NCI-H446 (cell line): Measurements from ENCODE around the gene RSBN1.
A peak's percentile ranks its signal among the peaks of the same experiment; 100 is the strongest.
"Not testable (repeated sequence)": the region's sequence is repeated elsewhere in the genome, so short reads cannot be mapped to it uniquely, and the experiment has no call there.

Experiments used
- DNase-seq, 2 experiments: peaks; one replicate each; lab custom pipeline; 2025; lab: John Stamatoyannopoulos, UW

RSBN1 gene

DNA sequence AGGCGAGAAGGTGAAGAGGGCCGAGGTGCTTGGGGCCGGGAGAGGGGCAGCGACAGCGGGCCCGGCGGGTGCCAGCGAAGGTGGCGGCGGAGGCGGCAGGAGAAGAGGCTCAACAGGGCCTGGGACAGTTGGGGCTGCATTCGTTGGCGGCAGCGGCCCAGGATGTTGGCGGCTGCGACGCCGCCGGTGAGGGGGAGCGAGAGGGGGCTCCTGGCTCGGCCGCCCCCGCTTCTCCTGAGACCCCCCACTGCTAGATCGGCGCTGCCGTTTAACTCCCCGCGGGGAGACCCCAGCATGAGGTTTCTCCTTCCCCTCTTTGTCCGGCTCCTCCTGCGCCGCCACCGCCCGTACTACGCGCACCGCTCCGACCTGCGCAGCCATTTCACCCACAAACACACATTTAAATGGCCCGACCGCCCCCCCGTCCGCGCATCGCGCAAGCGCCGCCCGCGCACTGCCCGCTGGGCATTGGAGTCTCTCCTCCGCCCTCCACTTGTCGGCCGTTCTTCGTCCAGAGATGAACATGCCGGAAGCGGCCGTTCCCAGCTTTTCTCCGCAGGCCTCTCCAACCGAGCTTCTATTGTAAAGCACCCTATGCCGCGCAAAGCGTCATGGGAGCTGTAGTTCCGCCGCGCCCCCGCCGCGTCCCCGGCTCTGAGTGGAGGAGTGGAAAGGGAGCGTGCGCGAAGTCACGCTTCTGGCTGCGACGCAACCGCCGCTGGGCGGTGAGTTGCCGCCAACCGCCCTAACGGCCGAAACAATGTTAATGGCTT is at the start of gene RSBN1:
RSBN1 (minus strand) TSS at position 589 of the 773 bp plus-strand sequence; CDS start at position 525, 64 bp downstream.
- DNase-seq, result peak; percentile 99 to 100

DNA sequence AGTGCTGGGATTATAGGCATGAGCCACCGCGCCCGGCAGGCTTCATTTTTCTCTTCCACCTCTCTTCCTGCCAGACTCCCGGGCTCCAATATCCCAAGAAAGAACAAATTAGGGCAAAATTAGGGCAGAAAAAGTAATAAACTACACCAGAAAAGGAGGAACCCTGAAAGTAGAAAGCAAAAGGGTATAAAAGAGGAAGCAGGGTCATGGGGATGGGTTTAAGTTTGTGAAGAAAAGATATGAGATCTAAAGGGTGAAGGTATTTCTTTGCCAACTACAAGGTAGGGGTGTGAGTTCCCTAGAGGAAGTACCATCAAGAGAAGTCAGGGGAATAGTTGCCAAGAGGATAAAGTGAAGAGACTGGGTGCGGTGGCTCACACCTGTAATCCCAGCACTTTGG is 49.4 kb upstream of the RSBN1 start:
- no peak for DNase-seq

DNA sequence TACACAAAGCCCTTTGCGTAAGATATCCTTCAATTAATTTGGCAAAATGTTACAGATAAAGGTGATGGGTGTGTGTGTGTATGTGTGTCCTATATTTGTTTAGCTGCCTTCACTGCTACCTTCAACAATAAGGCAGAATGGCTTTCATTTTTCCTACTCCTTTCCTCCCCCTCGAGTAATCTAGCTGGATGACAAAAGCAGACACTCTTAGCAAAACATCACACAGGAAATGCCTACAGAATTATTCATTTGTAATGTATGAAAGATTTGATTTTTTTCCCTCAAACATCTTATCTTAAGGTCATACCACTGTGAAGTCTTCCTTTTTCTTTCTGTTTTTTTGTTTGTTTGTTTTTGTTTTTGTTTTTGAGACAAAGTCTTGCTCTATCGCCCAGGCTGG is 48.6 kb upstream of the RSBN1 start:
- DNase-seq, result no peak

DNA sequence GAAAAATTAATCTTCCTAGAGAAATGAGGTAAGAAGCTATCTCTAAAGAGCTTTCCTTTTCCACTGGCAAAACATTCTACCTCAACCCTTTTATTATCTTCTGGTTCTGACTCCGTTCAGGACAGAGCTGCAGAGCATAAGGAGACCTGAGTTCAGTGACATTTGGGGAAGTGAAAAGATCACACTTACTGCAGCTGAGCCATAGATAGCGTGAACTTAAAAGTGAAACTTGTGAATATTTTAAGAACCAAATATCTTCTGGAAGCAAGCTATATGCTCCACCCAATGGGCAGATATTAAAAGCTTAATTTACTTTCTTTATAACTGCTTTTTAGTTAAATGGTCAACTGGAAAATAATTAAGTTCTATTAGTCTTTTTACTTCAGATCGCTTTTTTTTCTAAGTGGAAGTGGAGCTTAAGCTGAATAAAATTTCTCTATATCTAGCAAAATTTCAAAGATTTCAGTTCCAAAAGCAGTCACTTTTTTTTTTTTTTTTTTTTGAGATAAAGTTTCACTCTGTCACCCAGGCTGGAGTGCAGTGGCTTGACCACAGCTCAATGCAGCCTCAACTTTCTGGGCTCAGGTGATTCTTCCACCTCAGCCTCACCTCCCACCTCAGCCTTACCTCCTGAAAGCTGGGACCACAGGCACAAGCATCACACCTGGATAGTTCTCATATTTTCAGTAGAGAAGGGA is 47.4 kb upstream of the RSBN1 start:
- DNase-seq, result no peak

DNA sequence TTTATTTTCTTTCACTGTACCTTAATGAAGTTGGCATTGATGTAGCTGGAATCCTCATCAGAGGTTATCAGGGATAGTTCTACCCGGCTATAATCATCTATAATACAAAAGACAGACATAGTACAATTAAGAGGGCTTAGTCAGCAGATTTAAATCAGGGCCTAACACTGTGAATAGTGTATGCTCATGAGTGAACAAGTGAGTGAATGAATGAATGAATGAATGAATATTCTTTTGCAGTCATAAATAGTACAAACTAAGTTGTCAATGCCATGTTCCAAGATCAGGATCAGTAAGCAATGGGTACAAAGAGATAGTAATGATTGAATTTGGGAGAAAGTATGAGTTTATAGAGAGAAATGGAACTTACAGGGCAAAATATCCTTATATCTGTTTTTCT is 46.7 kb upstream of the RSBN1 start:
- DNase-seq, result no peak

DNA sequence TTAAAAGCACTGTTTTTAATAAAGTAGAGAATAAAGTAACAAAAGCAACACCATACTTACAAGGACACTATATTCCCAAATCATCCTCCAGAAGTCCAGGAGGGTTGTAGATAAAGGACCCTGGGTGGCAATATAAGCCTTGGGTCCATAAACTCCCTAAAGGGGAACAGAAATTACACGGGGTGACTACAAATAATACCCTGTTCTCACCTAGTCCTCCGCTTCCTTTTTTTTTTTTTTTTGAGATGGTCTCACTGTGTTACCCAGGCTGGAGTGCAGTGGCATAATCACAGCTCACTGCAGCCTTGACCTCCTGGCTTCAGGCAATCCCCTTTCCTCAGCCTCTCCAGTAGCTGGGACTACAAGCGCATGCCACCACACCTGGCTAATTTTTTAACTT is 46.1 kb upstream of the RSBN1 start:
- DNase-seq, result no peak

DNA sequence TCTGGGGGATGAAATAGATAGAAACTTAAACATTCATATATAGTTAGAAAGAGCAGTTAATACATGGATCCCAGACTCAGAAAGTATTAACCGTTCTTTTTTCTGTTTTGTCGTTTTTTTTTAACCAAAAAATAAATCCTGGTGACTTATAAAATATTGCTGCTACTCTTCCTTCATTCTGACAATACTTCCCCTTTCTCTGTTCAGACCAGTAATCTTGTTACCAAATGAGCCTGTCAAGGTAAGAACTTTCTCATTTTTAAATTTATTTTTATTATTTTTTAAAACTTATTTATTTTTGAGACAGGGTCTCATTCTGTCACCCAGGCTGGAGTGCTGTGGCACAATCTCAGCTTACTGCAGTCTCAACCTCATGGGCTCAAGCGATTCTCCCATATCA is 45.5 kb upstream of the RSBN1 start:
- no peak for DNase-seq

DNA sequence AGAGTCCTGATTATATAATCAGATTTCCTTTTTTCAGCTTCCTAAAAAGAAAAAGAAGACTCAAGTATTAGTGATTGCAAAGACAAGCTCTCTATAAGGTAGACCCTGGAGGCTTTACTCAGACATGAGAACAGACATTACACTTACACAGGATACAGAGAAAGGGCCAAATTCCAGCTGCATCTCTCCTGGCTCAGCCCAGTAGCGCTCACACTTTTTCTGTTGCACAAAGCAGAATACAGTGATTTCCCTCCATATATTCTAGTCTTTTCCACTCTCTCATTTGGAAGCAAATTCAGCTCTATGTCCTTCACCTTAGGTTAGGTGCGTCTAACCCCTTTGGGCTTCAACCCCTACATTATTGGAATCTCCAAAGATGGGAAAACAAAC is 44.1 kb upstream of the RSBN1 start:
- no peak for DNase-seq

DNA sequence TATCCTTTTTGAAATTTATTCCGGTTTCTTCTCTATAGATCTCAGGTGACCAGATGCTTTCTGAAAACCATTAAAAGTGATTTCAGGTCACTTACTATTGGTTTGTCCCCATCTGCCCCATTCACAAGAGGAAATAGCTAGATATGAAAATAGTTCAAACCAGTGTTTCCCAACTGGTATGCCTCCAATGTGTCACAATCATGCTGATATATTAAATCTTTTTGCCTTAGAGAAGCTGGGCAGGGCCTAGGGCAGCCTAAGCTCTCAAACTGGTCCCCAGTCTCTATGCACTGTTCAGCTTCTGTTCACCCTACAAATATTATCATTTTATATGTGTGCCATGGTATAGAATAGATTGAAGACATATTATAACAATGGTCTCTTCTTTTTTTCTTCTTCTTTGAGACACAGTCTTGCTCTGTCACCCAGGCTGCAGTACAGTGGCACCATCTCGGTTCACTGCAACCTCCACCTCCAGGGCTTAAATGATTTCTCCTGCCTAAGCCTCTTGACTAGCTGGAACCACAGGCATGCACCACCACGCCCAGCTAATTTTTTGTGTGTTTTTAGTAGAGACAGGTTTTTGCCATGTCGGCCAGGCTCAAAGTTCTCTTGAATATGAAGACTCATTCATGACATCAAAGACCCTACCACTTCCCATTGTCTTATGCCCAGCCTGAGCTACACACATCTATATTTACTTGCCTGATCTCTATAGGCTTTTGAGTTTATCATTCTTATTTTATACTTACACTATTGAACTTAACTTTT is 43.5 kb upstream of the RSBN1 start:
- DNase-seq, result no peak

DNA sequence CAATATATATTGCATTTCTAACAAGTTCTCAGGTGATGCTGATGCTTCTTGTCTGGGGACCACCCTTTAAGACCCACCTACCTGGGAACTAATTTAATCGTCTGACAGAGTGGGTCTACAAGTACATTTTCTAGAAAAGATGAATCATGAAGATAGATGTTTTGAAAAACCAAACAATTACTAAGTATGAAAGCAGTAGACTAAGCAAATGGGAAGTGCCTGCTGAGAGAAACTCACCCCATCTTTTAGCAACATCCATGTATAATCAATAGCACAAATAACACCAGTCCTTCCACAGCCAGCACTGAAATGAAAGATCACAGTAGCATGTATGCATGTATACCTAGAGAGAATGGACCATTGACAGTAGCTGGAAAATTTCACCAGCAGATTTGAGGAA is 42.0 kb upstream of the RSBN1 start:
- no peak for DNase-seq

DNA sequence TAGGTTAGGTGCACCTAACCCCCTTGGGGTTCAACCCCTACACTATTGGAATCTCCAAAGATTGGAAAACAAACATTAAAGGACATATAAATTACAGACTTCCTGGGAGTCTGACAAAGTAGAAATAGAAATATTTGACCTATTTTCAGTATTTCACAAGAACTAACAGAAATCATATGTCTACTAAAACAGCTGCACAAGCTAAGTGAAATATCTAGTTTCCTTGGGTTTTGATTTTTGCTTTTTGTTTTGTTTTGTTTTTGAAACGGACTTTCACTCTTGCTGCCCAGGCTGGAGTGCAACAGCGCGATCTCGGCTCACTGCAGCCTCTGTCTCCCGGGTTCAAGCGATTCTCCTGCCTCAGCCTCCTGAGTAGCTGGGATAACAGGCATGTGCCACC is 40.4 kb upstream of the RSBN1 start:
- not testable (repeated sequence) for DNase-seq

DNA sequence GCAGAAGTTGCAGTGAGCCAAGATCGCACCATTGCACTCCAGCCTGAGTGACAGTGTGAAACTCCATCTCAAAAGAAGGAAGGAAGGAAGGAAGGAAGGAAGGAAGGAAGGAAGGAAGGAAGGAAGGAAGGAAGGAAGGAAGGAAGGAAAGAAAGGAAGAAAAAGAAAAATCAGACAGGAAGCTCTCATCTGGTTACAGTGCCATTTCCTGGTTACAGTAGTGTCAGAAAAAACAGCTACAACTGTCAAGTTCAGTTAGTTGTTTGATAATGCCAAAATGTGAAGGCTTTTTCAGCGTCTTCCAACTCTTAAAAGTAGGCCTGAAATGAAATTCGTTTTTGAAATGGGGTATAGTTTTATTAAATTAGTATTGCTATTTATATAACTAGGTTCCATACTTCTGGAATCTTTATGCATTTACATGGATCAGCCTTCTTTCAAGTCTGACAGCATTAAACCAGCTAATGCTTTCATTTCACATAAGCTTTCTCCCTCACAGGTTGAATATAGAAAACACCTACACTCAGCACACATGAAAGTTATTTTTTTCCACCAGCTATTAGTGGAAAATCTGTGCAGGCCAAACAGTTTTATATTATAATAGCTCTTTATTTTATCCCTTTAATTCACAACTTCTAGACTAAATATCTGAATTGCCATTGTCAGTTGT is 38.0 kb upstream of the RSBN1 start:
- DNase-seq, result no peak

DNA sequence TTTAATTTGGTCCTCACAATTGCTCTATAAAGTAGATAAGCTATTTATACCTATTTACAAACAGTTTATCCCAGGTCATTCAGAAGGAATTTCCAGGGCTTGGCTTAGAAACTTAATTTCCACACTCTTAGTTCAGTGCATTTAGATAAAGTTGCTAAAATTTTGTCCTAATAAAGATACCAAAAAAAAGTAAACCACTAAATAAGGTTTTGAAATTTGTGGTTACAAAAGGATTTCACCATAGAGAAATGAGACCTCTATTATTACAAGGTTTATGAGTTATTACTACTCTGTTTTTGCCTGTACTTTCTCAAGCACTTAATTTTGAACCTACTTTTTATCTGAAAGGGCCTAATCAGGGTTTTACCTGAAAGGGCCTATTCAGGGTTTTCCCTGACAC is 36.8 kb upstream of the RSBN1 start:
- DNase-seq, result no peak

DNA sequence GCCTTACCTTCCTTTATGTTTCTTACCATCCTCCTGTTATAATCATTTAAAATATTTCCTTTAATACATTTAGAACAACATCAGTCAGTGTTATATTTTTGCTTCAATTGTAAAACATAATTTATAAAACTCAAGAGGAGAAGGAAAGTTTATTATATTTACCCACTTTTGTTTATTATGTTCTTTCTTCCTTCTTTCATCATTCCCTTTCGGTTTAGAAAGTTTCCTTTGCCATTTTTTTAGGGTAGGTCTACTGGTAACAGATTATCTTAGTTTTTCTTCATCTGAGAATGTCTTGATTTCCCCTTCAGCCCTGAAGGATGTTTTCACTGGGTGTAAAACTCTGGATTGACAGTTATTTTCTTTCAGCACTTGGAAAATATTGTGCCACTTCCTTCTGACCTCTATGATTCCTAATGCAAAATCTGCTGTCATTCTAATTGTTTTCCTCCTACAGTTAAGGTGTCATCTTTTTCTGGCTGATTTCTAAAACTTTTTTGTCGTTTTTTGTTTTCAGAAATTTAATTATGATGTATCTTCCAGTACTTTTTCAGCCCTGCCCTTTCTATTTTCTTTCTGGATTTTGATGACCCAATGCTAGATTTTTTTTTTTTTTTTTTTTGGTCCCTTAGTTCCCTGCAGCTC is 34.2 kb upstream of the RSBN1 start:
- DNase-seq, result no peak

DNA sequence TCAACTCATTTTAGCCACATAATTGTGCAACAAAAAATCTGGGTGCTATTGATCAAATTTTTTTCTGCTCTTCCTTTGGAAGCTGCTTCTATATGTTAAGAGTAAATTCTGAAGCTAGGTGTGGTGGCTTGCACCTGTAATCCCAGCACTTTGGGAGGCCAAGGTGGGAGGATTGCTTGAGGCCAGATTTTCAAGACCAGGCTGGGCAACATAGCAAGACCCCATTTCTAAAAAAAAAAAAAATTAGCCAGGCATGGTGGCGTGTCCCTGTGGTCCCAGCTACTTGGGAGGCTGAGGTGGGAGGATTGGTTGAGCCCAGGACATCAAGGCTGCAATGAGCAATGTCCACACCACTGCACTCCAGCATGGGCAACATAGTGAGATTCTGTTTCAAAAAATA is 24.3 kb upstream of the RSBN1 start:
- DNase-seq, result no peak

DNA sequence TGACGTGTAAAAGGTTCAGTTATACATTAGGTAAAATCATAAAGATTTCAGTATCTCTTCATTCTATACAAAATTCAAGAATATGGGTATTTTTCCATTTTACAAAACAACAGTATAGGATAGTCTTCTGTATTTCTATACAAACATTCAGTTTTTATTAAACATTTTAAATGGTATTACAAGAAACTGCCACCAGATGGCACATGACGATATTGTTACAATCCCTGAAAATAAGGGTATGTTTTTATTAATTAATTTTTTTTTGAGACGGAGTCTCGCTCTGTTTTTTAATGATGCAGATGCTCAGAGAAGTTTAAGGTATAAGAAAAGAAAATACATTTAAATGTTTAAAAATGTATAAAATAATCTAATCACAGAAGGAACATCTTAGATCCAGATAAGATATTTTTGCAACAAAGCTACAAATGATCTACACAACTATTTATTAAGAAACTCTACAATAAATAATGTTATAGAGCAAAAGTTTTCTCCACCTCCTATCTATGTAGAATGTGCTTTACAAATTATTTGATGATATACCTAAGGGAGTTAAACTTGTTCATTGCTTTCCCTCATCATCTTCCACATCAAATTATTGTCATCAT is 23.5 kb upstream of the RSBN1 start:
- DNase-seq, result peak; percentile 61 to 75

DNA sequence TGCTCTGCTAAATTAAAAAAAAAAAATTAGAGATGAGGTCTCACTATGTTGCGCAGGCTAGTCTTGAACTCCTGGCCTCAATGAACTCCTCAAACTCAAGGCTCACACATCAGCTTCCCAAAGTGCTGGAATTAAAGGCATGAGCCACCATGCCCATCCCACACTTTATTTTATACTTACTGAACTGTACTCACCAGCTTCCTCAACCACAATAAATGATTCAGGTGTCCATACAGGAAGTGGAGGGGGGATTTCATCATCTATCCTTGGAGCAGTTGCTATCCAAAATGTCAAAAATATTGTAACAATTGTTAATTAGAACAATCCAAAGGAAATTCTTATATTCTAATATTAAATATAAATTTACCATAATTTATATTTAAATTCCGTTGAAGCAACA is 22.4 kb upstream of the RSBN1 start:
- no peak for DNase-seq

DNA sequence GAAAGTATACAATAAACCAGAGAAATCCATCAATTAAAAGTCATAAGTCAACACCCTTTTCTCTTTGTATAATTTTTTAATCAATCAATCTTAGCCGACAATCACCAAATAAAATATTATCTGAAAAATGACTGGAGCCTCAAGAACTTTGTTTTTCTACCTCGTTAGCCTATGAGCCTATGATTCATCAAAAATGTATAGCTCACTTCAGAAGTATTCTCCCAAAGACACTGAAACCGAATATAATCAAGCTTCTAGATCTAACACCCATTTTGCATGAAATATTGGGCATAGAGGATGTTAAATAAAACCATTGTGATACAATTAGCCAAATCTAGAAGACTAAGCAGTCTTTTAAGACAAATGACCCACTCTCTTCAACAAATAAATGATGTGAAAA is 17.8 kb upstream of the RSBN1 start:
- no peak for DNase-seq

DNA sequence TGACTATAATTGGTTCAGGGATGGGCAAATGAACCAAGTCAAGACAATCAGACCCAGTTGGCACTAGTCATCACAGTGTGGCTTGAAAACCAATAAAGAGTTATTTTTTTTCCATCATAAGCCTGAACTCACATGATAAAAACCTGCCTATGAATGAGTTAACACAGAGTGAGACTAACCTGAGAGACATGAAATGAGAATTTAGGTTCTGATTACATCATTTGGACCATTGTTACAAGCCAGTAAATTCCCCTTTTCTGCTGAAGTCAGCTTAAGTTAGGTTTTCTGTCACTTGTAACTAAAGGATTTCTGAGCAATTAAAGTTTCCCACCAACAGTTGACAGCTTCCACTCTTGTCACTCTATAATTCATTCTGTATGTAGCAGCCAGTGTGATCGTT is 9.6 kb upstream of the RSBN1 start:
- no peak for DNase-seq

DNA sequence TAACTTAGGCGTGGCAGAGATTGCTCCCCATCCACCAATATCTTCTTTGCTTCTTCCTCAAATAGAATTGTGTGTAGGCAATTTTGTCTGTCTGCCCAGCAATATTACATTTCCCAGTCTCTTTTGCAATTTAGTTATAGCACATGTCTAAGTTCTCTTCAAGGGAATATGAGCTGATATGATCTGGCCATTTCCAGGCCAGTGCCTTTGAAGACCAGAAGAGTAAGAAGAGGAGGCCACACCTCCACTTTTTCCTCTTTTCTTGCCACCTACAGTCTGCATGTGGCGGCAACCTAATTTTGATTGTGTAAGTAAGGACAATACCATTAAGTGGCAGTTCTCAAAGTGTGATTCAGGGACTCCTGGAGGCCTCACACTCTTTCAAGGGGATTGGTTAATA is 6.3 kb upstream of the RSBN1 start:
- no peak for DNase-seq

DNA sequence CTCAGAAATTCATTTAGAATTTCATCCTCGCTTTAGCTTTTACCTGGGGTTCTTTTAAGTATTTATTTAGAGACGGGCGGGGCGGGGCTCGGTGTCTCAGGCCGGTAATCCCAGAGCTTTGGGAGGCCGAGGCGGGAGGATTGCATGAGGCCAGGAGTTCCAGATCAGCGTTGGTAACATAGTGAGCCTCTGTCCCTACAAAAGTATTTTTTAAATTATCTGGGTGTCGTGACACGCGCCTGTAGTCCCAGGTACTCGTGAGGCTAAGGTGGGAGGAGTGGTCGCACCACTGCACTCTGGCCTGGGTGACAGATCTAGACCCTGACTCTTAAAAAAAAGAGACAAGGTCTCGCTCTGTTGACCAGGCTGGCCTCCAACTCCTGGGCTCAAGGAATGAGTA is 942 bp upstream of the RSBN1 start:
- no peak for DNase-seq
